WERI-Rb-1 (cell line): ENCODE measurements around the gene ZNF410.
"Not testable (repeated sequence)": the region's sequence is repeated elsewhere in the genome, so short reads cannot be mapped to it uniquely, and the experiment has no call there.

ENCODE experiments used
- DNase-seq: peaks from one replicate; pipeline ENCODE4 v3.0.0-alpha.2; 2020
- H3K27ac ChIP-seq: fragments of 250-450 bp; sonication (Bioruptor Pico); 2 replicates; pipeline ENCODE4 v1.5.1; 2020; ENCODE audit warnings: mild to moderate bottlenecking, moderate library complexity
- H3K27me3 ChIP-seq: fragments of 250-450 bp; sonication (Bioruptor Pico); 2 replicates; pipeline ENCODE4 v1.5.1; 2021; ENCODE audit warnings: mild to moderate bottlenecking, low read depth, moderate library complexity; ENCODE audit not compliant: insufficient read depth, severe bottlenecking
- H3K36me3 ChIP-seq: fragments of 250-450 bp; sonication (Bioruptor Pico); 2 replicates; pipeline ENCODE4 v1.5.1; 2020; ENCODE audit warnings: mild to moderate bottlenecking, moderate library complexity
- H3K4me3 ChIP-seq: 2 replicates; pipeline ENCODE4 v1.5.1; 2011; ENCODE audit warnings: low read depth, mild to moderate bottlenecking, control low read depth, low read length
- H3K9me3 ChIP-seq: fragments of 250-450 bp; sonication (Bioruptor Pico); 2 replicates; pipeline ENCODE4 v1.5.1; 2021; ENCODE audit warnings: mild to moderate bottlenecking, moderate library complexity; ENCODE audit not compliant: severe bottlenecking
- CTCF ChIP-seq: IDR thresholded peaks from 2 replicates; pipeline ENCODE4 v1.5.1; 2011; ENCODE audit warnings: low read depth, mild to moderate bottlenecking, control low read depth, inconsistent platforms, low read length

Gene ZNF410

GRCh38 chr14:73909681-73910080 is 23.0 kb downstream of the ZNF410 start:
- Histone ChIP-seq H3K27ac (no peak overlapping the region), H3K9me3 (no peaks in the 10 kb centered on the region), H3K36me3 (peaks cover 76% of the 10 kb centered on the region), H3K4me3 (no peak overlapping the region), H3K27me3 (no peaks in the 10 kb centered on the region)
- DNase-seq: no peak
- TF ChIP-seq CTCF: no peak

- no peak for DNase-seq
- Histone ChIP-seq H3K36me3 (peaks cover 58% of the 10 kb centered on the region), H3K27ac (no peak overlapping the region), H3K9me3 (no peaks in the 10 kb centered on the region), H3K4me3 (no peak overlapping the region), H3K27me3 (no peaks in the 10 kb centered on the region)
- TF ChIP-seq CTCF: no peak
Observed at GRCh38 chr14:73913256-73913655, 26.6 kb downstream of the ZNF410 start.

GRCh38 chr14:73916324-73916723 is 29.7 kb downstream of the ZNF410 start:
- no peak for TF ChIP-seq CTCF
- Histone ChIP-seq H3K27ac (no peak overlapping the region), H3K9me3 (no peaks in the 10 kb centered on the region), H3K27me3 (no peaks in the 10 kb centered on the region), H3K36me3 (peaks cover 50% of the 10 kb centered on the region), H3K4me3 (no peak overlapping the region)
- no peak for DNase-seq

GRCh38 chr14:73919457-73919856 is 32.8 kb downstream of the ZNF410 start:
- H3K27me3 ChIP-seq, H3K27ac ChIP-seq, H3K9me3 ChIP-seq, H3K4me3 ChIP-seq, DNase-seq: not testable (repeated sequence)
- H3K36me3 ChIP-seq: peaks cover 66% of the 10 kb centered on the region

GRCh38 chr14:73924337-73924736 is 37.7 kb downstream of the ZNF410 start:
- Histone ChIP-seq H3K27me3 (no peaks in the 10 kb centered on the region), H3K36me3 (peaks cover 92% of the 10 kb centered on the region), H3K9me3 (no peaks in the 10 kb centered on the region), H3K27ac (no peak overlapping the region), H3K4me3 (no peak overlapping the region)
- TF ChIP-seq CTCF: no peak
- DNase-seq: no peak

- no peak for DNase-seq
- H3K27me3 ChIP-seq: no peaks in the 10 kb centered on the region
- no peak overlapping the region for H3K27ac ChIP-seq
- H3K4me3 ChIP-seq: no peak overlapping the region
- H3K36me3 ChIP-seq: peaks cover 47% of the 10 kb centered on the region
- TF ChIP-seq CTCF: no peak
- no peaks in the 10 kb centered on the region for H3K9me3 ChIP-seq
Observed at GRCh38 chr14:73935666-73936065, 49.0 kb downstream of the ZNF410 start.
